CD4-positive, alpha-beta T cell treated with Interleukin-10 for 1 hour (primary cell): Measurements from ENCODE around the gene USP19.
A peak's percentile ranks its signal among the peaks of the same experiment; 100 is the strongest.

Source experiments
- DNase-seq: peaks from one replicate; pipeline ENCODE4 v3.0.0-alpha.2; 2020

The USP19 gene

GRCh38 chr3:49132437-49133225, 12.0 kb upstream of the USP19 start, which contains the start of gene LAMB2:
TSS of gene LAMB2 (minus strand) at chr3:49133050. CDS start at chr3:49132867, 183 bp downstream.
- no peak for DNase-seq

- no peak for DNase-seq
These were observed 11.4 kb upstream of the USP19 start for GRCh38 chr3:49132073-49132436.

GRCh38 chr3:49131576-49131975, 11.0 kb upstream of the USP19 start:
- DNase-seq: no peak

GRCh38 chr3:49131040-49131439, 10.4 kb upstream of the USP19 start:
- no peak for DNase-seq

GRCh38 chr3:49124991-49125670, 4.5 kb upstream of the USP19 start:
- DNase-seq: no peak

- DNase-seq: no peak
These were observed 3.6 kb upstream of the USP19 start for GRCh38 chr3:49124203-49124602.

GRCh38 chr3:49123687-49124086, 3.1 kb upstream of the USP19 start:
- DNase-seq: no peak

GRCh38 chr3:49122886-49123545, 2.4 kb upstream of the USP19 start:
- DNase-seq: no peak

- no peak for DNase-seq
These were observed 1.8 kb upstream of the USP19 start for GRCh38 chr3:49122451-49122850.

- no peak for DNase-seq
These were observed 1.4 kb upstream of the USP19 start for GRCh38 chr3:49122022-49122421.

GRCh38 chr3:49121132-49121736, 611 bp upstream of the USP19 start:
- no peak for DNase-seq

- peak; percentile 23 for DNase-seq
These were observed 556 bp downstream of the USP19 start for GRCh38 chr3:49120096-49120437.

- DNase-seq: no peak
These were observed 1.2 kb downstream of the USP19 start for GRCh38 chr3:49119439-49119838.

- DNase-seq: no peak
These were observed 1.6 kb downstream of the USP19 start for GRCh38 chr3:49119036-49119435.

- no peak for DNase-seq
These were observed 8.4 kb downstream of the USP19 start for GRCh38 chr3:49112262-49112661.

- DNase-seq: no peak
These were observed 9.3 kb downstream of the USP19 start for GRCh38 chr3:49111347-49111746.

- DNase-seq: no peak
These were observed 9.8 kb downstream of the USP19 start for GRCh38 chr3:49110780-49111179.

GRCh38 chr3:49108346-49108745, 12.3 kb downstream of the USP19 start:
- no peak for DNase-seq

GRCh38 chr3:49104427-49105291, 16.0 kb downstream of the USP19 start, which contains the start of gene QARS1:
TSS of gene QARS1 (minus strand) at chr3:49104757. CDS start at chr3:49104733, 24 bp downstream.
- DNase-seq: peak; percentile 91

- DNase-seq: no peak
These were observed 16.6 kb downstream of the USP19 start for GRCh38 chr3:49104052-49104426.

GRCh38 chr3:49100046-49100615, 20.5 kb downstream of the USP19 start:
- no peak for DNase-seq
